ENCODE measurements around the gene MLN. TPM values are rescaled to one million over a fixed set of nuclear protein-coding genes. Genes with fewer than 3 reads are reported as not detected.

MLN gene
- total and polyA plus RNA-seq, 2 donors (not counting 1 experiment from before 2014, with no cell fraction given), result not detected

DNA sequence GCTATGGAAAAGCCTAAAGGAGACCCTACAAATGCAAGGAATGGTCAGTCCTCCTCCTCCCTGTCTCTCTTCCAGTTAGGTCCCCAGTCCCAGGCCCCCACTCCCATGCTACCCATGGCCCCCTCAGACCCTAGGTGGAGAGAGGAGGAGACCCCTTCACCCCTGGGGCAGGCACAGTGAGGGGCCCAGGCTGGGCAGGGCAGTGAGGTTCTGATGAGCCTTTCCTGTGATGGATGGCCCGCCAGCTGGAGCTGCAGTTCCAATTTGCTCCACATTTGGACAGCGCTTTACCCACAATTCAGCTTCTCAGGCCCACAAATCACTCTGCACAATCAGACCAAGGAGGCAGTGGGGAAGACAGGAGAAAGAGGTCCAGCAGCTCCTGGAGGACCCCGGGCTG, 37.3 kb upstream of the MLN start:
- CTCF ChIA-PET, result no interaction called here

GRCh38 chr6:33840048-33840926, 36.5 kb upstream of the MLN start:
- H3K36me3 ChIP-seq (replicated peaks in 1 of 2; ENCODE audit: control extremely low read depth in 1 of 2, control insufficient read depth in 1 of 2, extremely low read depth in 1 of 2, insufficient read depth in 2 of 2, low read length in 1 of 2), result no peaks in the 10 kb centered on the region
- H2AFZ ChIP-seq (ENCODE audit: insufficient read depth, low read depth, low read length, poor library complexity, severe bottlenecking), result no peak overlapping the region
- H3K4me2 ChIP-seq (replicated peaks; ENCODE audit: low read depth, low read length, poor library complexity, severe bottlenecking), result no peak overlapping the region
- peaks cover 9% of the 10 kb centered on the region for H3K27me3 Mint-ChIP-seq
- 98% methylated on average over 5 of the region's 12 CpGs for WGBS (ENCODE audit: insufficient coverage)
- H3K9me3 Mint-ChIP-seq (ENCODE audit: insufficient read depth), result no peaks in the 10 kb centered on the region
- peaks cover 0 to 8% (median 0%) of the 10 kb centered on the region in 3 donors for H3K9me3 ChIP-seq (ENCODE audit: control extremely low read depth in 1 of 3, control insufficient read depth in 2 of 3, insufficient read depth in 1 of 3, low read length in 2 of 3)
- intact Hi-C loops (cut with micrococcal nuclease), result no loop called here
- POLR2A ChIA-PET, result no interaction called here
- no peak overlapping the region for H3K4me3 Mint-ChIP-seq
- peaks cover 0 to 7% (median 1%) of the 10 kb centered on the region in 4 experiments for H3K27me3 ChIP-seq (replicated peaks in 1 of 4; ENCODE audit: control extremely low read depth in 1 of 4, control insufficient read depth in 3 of 4, insufficient read depth in 4 of 4, low read length in 3 of 4)
- no peaks in the 10 kb centered on the region for H3K79me2 ChIP-seq (ENCODE audit: control insufficient read depth, insufficient read depth, low read length)
- H4K20me1 ChIP-seq (ENCODE audit: control insufficient read depth, insufficient read depth, low read length, poor library complexity, severe bottlenecking), result no peaks in the 10 kb centered on the region
- no peak overlapping the region for H3K9ac ChIP-seq (ENCODE audit: low read length)
- ATAC-seq (ENCODE audit: low read depth) (no peak), DNase-seq (no peak)
- no peak overlapping the region for H3K4me3 ChIP-seq (ENCODE audit: control extremely low read depth in 1 of 5, extremely low read depth in 1 of 5, insufficient read depth in 1 of 5, low read depth in 2 of 5, low read length in 4 of 5)
- peaks cover 0 to 5% of the 10 kb centered on the region in 2 donors for H3K4me1 ChIP-seq (ENCODE audit: control insufficient read depth in 2 of 2, insufficient read depth in 2 of 2, low read length in 2 of 2)
- no peak for TF ChIP-seq EZH2 (IDR thresholded peaks at IDR 0.05; ENCODE audit: borderline replicate concordance, insufficient read depth, low read depth, low read length, poor library complexity, severe bottlenecking)
- TF ChIP-seq, protein P1, sequence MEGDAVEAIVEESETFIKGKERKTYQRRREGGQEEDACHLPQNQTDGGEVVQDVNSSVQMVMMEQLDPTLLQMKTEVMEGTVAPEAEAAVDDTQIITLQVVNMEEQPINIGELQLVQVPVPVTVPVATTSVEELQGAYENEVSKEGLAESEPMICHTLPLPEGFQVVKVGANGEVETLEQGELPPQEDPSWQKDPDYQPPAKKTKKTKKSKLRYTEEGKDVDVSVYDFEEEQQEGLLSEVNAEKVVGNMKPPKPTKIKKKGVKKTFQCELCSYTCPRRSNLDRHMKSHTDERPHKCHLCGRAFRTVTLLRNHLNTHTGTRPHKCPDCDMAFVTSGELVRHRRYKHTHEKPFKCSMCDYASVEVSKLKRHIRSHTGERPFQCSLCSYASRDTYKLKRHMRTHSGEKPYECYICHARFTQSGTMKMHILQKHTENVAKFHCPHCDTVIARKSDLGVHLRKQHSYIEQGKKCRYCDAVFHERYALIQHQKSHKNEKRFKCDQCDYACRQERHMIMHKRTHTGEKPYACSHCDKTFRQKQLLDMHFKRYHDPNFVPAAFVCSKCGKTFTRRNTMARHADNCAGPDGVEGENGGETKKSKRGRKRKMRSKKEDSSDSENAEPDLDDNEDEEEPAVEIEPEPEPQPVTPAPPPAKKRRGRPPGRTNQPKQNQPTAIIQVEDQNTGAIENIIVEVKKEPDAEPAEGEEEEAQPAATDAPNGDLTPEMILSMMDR (IDR thresholded peaks at IDR 0.05), result no peak
- peaks cover 3% of the 10 kb centered on the region for H3K4me1 Mint-ChIP-seq
- H3K27ac ChIP-seq (ENCODE audit: low read length in 2 of 2), result no peak overlapping the region
- CTCF ChIA-PET, result no interaction called here
- no peak overlapping the region for H3K27ac Mint-ChIP-seq

More for the DNA sequence above, 37.3 kb upstream of the MLN start:
- Histone ChIP-seq H3K36me3 (replicated peaks in 1 of 2; ENCODE audit: control extremely low read depth in 1 of 2, control insufficient read depth in 1 of 2, extremely low read depth in 1 of 2, insufficient read depth in 2 of 2, low read length in 1 of 2) (no peaks in the 10 kb centered on the region), H3K4me1 (ENCODE audit: control insufficient read depth in 2 of 2, insufficient read depth in 2 of 2, low read length in 2 of 2) (peaks cover 0 to 5% of the 10 kb centered on the region in 2 donors), H3K27me3 (replicated peaks in 1 of 4; ENCODE audit: control extremely low read depth in 1 of 4, control insufficient read depth in 3 of 4, insufficient read depth in 4 of 4, low read length in 3 of 4) (peaks cover 0 to 7% (median under 1%) of the 10 kb centered on the region in 4 experiments), H3K4me3 (ENCODE audit: control extremely low read depth in 1 of 5, extremely low read depth in 1 of 5, insufficient read depth in 1 of 5, low read depth in 2 of 5, low read length in 4 of 5) (no peak overlapping the region), H3K4me2 (replicated peaks; ENCODE audit: low read depth, low read length, poor library complexity, severe bottlenecking) (no peak overlapping the region), H3K9me3 (ENCODE audit: control extremely low read depth in 1 of 3, control insufficient read depth in 2 of 3, insufficient read depth in 1 of 3, low read length in 2 of 3) (peaks cover 0 to 8% (median 0%) of the 10 kb centered on the region in 3 donors), H3K27ac (ENCODE audit: low read length in 2 of 2) (no peak overlapping the region), H2AFZ (ENCODE audit: insufficient read depth, low read depth, low read length, poor library complexity, severe bottlenecking) (no peak overlapping the region), H3K79me2 (ENCODE audit: control insufficient read depth, insufficient read depth, low read length) (no peaks in the 10 kb centered on the region), H4K20me1 (ENCODE audit: control insufficient read depth, insufficient read depth, low read length, poor library complexity, severe bottlenecking) (no peaks in the 10 kb centered on the region), H3K9ac (ENCODE audit: low read length) (no peak overlapping the region)
- Mint-ChIP-seq H3K27ac (no peak overlapping the region), H3K4me3 (no peak overlapping the region), H3K27me3 (peaks cover 10% of the 10 kb centered on the region), H3K9me3 (ENCODE audit: insufficient read depth) (no peaks in the 10 kb centered on the region), H3K4me1 (peaks cover 3% of the 10 kb centered on the region)
- ATAC-seq (ENCODE audit: low read depth) (no peak), DNase-seq (no peak)
- intact Hi-C loops (cut with micrococcal nuclease), result no loop called here
- POLR2A ChIA-PET, result no interaction called here
- TF ChIP-seq, protein P1 (IDR thresholded peaks at IDR 0.05), result no peak
- no peak for TF ChIP-seq EZH2 (IDR thresholded peaks at IDR 0.05; ENCODE audit: borderline replicate concordance, insufficient read depth, low read depth, low read length, poor library complexity, severe bottlenecking)
- WGBS (ENCODE audit: insufficient coverage), result 93% methylated on average over 3 of the region's 3 CpGs

All from B cell (primary cell).